Neural cell (in vitro differentiated cells): ENCODE data around the gene C10orf95.

Experiments
- EP300 ChIP-seq: fragments of 450-650 bp; conservative IDR thresholded peaks from 2 replicates; pipeline ENCODE4 v1.6.1; 2014; ENCODE audit warnings: antibody characterized with exemption, mild to moderate bottlenecking, moderate library complexity; ENCODE audit not compliant: poor library complexity, severe bottlenecking
- EZH2 ChIP-seq: fragments of 200-600, 300-800 bp; shearing (Covaris generic), sonication (generic); IDR thresholded peaks from 2 replicates; pipeline ENCODE4 v1.6.1; 2014; ENCODE audit warnings: antibody characterized with exemption, low read length, borderline replicate concordance, mild to moderate bottlenecking; ENCODE audit not compliant: insufficient read depth, poor library complexity, severe bottlenecking
- MXI1 ChIP-seq: fragments of 450-650 bp; conservative IDR thresholded peaks from 2 replicates; pipeline ENCODE4 v1.6.1; 2014; ENCODE audit warnings: antibody characterized with exemption, mild to moderate bottlenecking; ENCODE audit not compliant: poor library complexity, severe bottlenecking
- POLR2AphosphoS5 ChIP-seq: IDR thresholded peaks from 2 replicates; pipeline ENCODE4 v1.6.1; 2012
- RAD21 ChIP-seq: fragments of 450-650 bp; conservative IDR thresholded peaks from 2 replicates; pipeline ENCODE4 v1.6.1; 2014; ENCODE audit warnings: antibody characterized with exemption, mild to moderate bottlenecking, moderate library complexity
- REST ChIP-seq: IDR thresholded peaks from 2 replicates; pipeline ENCODE4 v1.6.1; 2012; ENCODE audit warnings: borderline replicate concordance
- SMC3 ChIP-seq: fragments of 450-650 bp; conservative IDR thresholded peaks from 2 replicates; pipeline ENCODE4 v1.6.1; 2014; ENCODE audit warnings: antibody characterized with exemption, mild to moderate bottlenecking, moderate library complexity; ENCODE audit not compliant: poor library complexity
- TF ChIP-seq, protein P1 (sequence below): fragments of 450-650 bp; IDR thresholded peaks from 2 replicates; pipeline ENCODE4 v1.5.1; 2014; ENCODE audit warnings: antibody characterized with exemption, mild to moderate bottlenecking, moderate library complexity; ENCODE audit not compliant: poor library complexity, severe bottlenecking

DNA sequence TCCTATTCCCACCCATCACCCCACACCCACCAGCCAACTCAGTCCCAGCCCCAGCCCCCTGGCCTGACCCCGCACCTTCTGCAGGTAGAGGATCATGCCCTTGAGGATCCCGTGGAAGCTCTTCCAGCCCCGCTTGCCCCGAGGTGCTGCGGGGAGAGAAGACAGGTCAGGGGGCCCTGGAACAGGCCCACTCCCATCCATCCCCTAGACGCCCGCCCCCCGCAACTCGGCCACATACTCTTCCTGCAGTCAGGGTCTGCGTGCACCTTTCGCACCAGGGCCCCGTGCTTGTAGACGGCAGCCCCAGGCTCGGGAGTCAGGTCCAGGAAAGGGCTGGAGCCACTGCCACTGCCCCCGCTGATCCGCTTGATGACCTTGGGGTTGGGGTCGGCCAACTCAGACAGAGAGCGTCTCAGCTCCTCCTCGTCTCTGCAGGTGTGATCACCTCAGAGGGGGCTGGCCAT, 46.2 kb downstream of the C10orf95 start:
- TF ChIP-seq, protein P1, sequence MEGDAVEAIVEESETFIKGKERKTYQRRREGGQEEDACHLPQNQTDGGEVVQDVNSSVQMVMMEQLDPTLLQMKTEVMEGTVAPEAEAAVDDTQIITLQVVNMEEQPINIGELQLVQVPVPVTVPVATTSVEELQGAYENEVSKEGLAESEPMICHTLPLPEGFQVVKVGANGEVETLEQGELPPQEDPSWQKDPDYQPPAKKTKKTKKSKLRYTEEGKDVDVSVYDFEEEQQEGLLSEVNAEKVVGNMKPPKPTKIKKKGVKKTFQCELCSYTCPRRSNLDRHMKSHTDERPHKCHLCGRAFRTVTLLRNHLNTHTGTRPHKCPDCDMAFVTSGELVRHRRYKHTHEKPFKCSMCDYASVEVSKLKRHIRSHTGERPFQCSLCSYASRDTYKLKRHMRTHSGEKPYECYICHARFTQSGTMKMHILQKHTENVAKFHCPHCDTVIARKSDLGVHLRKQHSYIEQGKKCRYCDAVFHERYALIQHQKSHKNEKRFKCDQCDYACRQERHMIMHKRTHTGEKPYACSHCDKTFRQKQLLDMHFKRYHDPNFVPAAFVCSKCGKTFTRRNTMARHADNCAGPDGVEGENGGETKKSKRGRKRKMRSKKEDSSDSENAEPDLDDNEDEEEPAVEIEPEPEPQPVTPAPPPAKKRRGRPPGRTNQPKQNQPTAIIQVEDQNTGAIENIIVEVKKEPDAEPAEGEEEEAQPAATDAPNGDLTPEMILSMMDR, result no peak
- no peak for TF ChIP-seq EZH2
- TF ChIP-seq REST, result no peak
- no peak for TF ChIP-seq EP300
- no peak for TF ChIP-seq MXI1
- TF ChIP-seq RAD21, result no peak
- no peak for TF ChIP-seq POLR2AphosphoS5
- TF ChIP-seq SMC3, result no peak
